ENCODE results near the gene LIG1. TPM values are rescaled to one million over a fixed set of nuclear protein-coding genes. Genes with fewer than 3 reads are reported as not detected.
A peak's percentile ranks its signal among the peaks of the same experiment; 100 is the strongest.

Gene LIG1
- total RNA-seq, 4 donors from 2014 or later, result 20.8 to 44.2 (median 32.9) TPM

- TF ChIP-seq POLR2A (IDR thresholded peaks at IDR 0.05) (no peak), CTCF (IDR thresholded peaks at IDR 0.05) (no peak)
- WGBS, 2 donors, result 86 to 88% methylated on average over 40 to 95 of the region's 95 CpGs
- no peak overlapping the region for H3K4me3 ChIP-seq (ENCODE audit: low read depth, poor library complexity, severe bottlenecking)
- intact Hi-C loops (cut with DNase I; ENCODE audit: low total_unique reads), result no loop called here
- DNase-seq (ENCODE audit: low spot score in 2 of 2), result peak in 1 of 2 donors; percentile 74
Measured at GRCh38 chr19:48194844-48195830, 25.0 kb upstream of the LIG1 start.

- peak in 1 of 2 donors; percentile 72 for DNase-seq (ENCODE audit: low spot score in 2 of 2)
- no peak overlapping the region for H3K4me3 ChIP-seq (ENCODE audit: low read depth, poor library complexity, severe bottlenecking)
- TF ChIP-seq POLR2A (IDR thresholded peaks at IDR 0.05) (no peak), CTCF (IDR thresholded peaks at IDR 0.05) (no peak)
- 74 to 84% methylated on average over 35 to 36 of the region's 36 CpGs for WGBS, 2 donors
- intact Hi-C loops (cut with DNase I; ENCODE audit: low total_unique reads), result no loop called here
Measured at GRCh38 chr19:48194041-48194843, 24.1 kb upstream of the LIG1 start.

GRCh38 chr19:48192750-48193149 is 22.6 kb upstream of the LIG1 start:
- TF ChIP-seq CTCF (IDR thresholded peaks at IDR 0.05) (no peak), POLR2A (IDR thresholded peaks at IDR 0.05) (no peak)
- DNase-seq (ENCODE audit: low spot score in 2 of 2), result peak in 1 of 2 donors; percentile 18
- 88 to 97% methylated on average over 7 of the region's 7 CpGs for WGBS, 2 donors
- no peak overlapping the region for H3K4me3 ChIP-seq (ENCODE audit: low read depth, poor library complexity, severe bottlenecking)
- intact Hi-C loops (cut with DNase I; ENCODE audit: low total_unique reads), result no loop called here

GRCh38 chr19:48190885-48191284 is 20.7 kb upstream of the LIG1 start:
- TF ChIP-seq POLR2A (IDR thresholded peaks at IDR 0.05), result no peak
- 90 to 91% methylated on average over 3 of the region's 3 CpGs for WGBS, 2 donors
- DNase-seq (ENCODE audit: low spot score in 2 of 2), result no peak
- no peak overlapping the region for H3K4me3 ChIP-seq (ENCODE audit: low read depth, poor library complexity, severe bottlenecking)
- intact Hi-C loops (cut with DNase I; ENCODE audit: low total_unique reads), result no loop called here

- intact Hi-C loops (cut with DNase I; ENCODE audit: low total_unique reads), result no loop called here
- DNase-seq (ENCODE audit: low spot score in 2 of 2), result peak in 1 of 2 donors; percentile 77
- TF ChIP-seq CTCF (IDR thresholded peaks at IDR 0.05) (no peak), POLR2A (IDR thresholded peaks at IDR 0.05) (no peak)
- WGBS, 2 donors, result 62 to 63% methylated on average over 13 of the region's 13 CpGs
- H3K4me3 ChIP-seq (ENCODE audit: low read depth, poor library complexity, severe bottlenecking), result no peak overlapping the region
Measured at GRCh38 chr19:48190288-48190884, 20.2 kb upstream of the LIG1 start.
